HepG2 (cell line): ENCODE results near the gene ANAPC2. TPM values are rescaled to one million over a fixed set of nuclear protein-coding genes. Genes with fewer than 3 reads are reported as not detected.

Experiments used
- ATAC-seq: fragments of 200-7000 bp; cut with Tn5 transposase; 3 replicates; pipeline ENCODE4 v1.9.1; 2020; ENCODE audit warnings: mild to moderate bottlenecking, moderate library complexity
- BruUV-seq: library from RNA; stranded (reverse); fragments of 400-500 nt; replicated peaks from 2 replicates; lab custom pipeline; 2021; lab: Mats Ljungman, UMichigan
- CTCF ChIA-PET: fragments of 300-600 bp; formaldehyde crosslinking; extraction: SDS; loops from one replicate; lab custom pipeline; 2021; ENCODE audit warnings: low total read pairs, inconsistent platforms, low intra/inter-chr PET ratio; lab: Yijun Ruan, JAX
- POLR2A ChIA-PET: fragments of 350-600 bp; sonication (Branson Sonifier 250); formaldehyde crosslinking; loops from one replicate; lab custom pipeline; 2020; ENCODE audit warnings: antibody characterized with exemption, inconsistent platforms; lab: Yijun Ruan, JAX
- DNase-seq: peaks from one replicate; pipeline ENCODE4 v3.0.0-alpha.2; 2015; ENCODE audit warnings: low spot score
- FAIRE-seq: peaks from 3 replicates; lab custom pipeline; 2011; peaks lifted over from hg19 to GRCh38; lab: Jason Lieb, UNC
- H2AFZ ChIP-seq: one replicate; pipeline ENCODE4 v1.6.1; 2011; ENCODE audit warnings: low read length, inconsistent platforms
- H3K27ac ChIP-seq: fragments of 300-600 bp; 3 replicates; pipeline ENCODE4 v1.8.0; 2011; ENCODE audit warnings: mixed run types, mild to moderate bottlenecking, mixed read lengths, low read length, inconsistent platforms; ENCODE audit not compliant: insufficient read depth; ENCODE audit errors: extremely low read length
- H3K27me3 ChIP-seq, 2 experiments: fragments of 200-600 bp in 1 of 2; 2 replicates in 1 of 2; 3 replicates in 1 of 2; pipeline versions ENCODE4 v1.6.0 to v1.8.0; 2011; ENCODE audit warnings: low read length in 2 of 2, mild to moderate bottlenecking in 2 of 2, moderate library complexity in 2 of 2, inconsistent platforms in 1 of 2; ENCODE audit not compliant: insufficient read depth in 2 of 2, control insufficient read depth in 1 of 2
- H3K36me3 ChIP-seq, 2 experiments: fragments of 200-600 bp in 1 of 2; replicated peaks in 1 of 2; 2 replicates in 1 of 2; 3 replicates in 1 of 2; pipeline versions ENCODE4 v1.5.1 to v1.8.0; 2011; ENCODE audit warnings: low read length in 2 of 2, inconsistent platforms in 1 of 2; ENCODE audit not compliant: insufficient read depth in 2 of 2, control insufficient read depth in 1 of 2
- H3K4me1 ChIP-seq: 2 replicates; pipeline ENCODE4 v1.5.1; 2012; ENCODE audit warnings: low read length, inconsistent platforms; ENCODE audit not compliant: insufficient read depth
- H3K4me2 ChIP-seq: 2 replicates; pipeline ENCODE4 v1.6.0; 2011; ENCODE audit warnings: low read depth, low read length, inconsistent platforms
- H3K4me3 ChIP-seq, 3 experiments: fragments of 200-600 bp in 1 of 3; sonication (generic), shearing (Covaris generic) in 1 of 3; replicated peaks in 1 of 3; 2 replicates each; pipeline ENCODE4 v1.5.1; 2011 to 2016; ENCODE audit warnings: low read length in 3 of 3, inconsistent platforms in 2 of 3, low read depth in 2 of 3, mild to moderate bottlenecking in 2 of 3, control low read depth in 1 of 3, mixed read lengths in 1 of 3; ENCODE audit not compliant: insufficient read depth in 1 of 3
- H3K79me2 ChIP-seq: one replicate; pipeline ENCODE4 v1.6.1; 2011; ENCODE audit warnings: low read length, inconsistent platforms; ENCODE audit not compliant: insufficient read depth
- H3K9ac ChIP-seq: 2 replicates; pipeline ENCODE4 v1.6.0; 2011; ENCODE audit warnings: mild to moderate bottlenecking, low read depth, low read length, inconsistent platforms; ENCODE audit not compliant: insufficient read depth
- H3K9me3 ChIP-seq: 2 replicates; pipeline ENCODE4 v1.5.1; 2012; ENCODE audit warnings: mild to moderate bottlenecking, low read length
- H4K20me1 ChIP-seq: 2 replicates; pipeline ENCODE4 v1.6.0; 2011; ENCODE audit warnings: inconsistent platforms, mild to moderate bottlenecking, low read length, moderate library complexity; ENCODE audit not compliant: insufficient read depth
- EZH2 ChIP-seq: conservative IDR thresholded peaks from 2 replicates; pipeline ENCODE4 v1.6.1; 2012; ENCODE audit warnings: mild to moderate bottlenecking, low read depth, low read length, moderate library complexity
- PPARG ChIP-seq: conservative IDR thresholded peaks from 2 replicates; pipeline ENCODE4 v1.6.1; 2016; ENCODE audit warnings: missing biosample characterization, missing genetic modification reagents
- WGBS: methylation state at CpG from one replicate; pipeline ENCODE4 v1.1.6; 2017; ENCODE audit warnings: low lambda C conversion rate; 5-methylcytosine and 5-hydroxymethylcytosine counted together
- in situ Hi-C: cut with HindIII; loops from 2 replicates; pipeline ENCODE4 v1.10.0; 2017; ENCODE audit warnings: low pct_unique_long_range_greater_than_20kb; ENCODE audit not compliant: extremely low pct_ligation_motif_present
- intact Hi-C: fragments of 100-400 bp; cut with micrococcal nuclease; formaldehyde crosslinking; loops from one replicate; pipeline ENCODE4 v1.10.0; 2022; ENCODE audit not compliant: unreplicated experiment
- polyA plus RNA-seq, 8 experiments: library from polyadenylated mRNA; depleted of rRNA in 3 of 8; stranded (reverse) in 7 of 8; unstranded in 1 of 8; fragments of >200 nt; fragmentation: Illumina TruSeq in 4 of 8; extraction: Trizol in 4 of 8; gene quantifications; 2 replicates each; pipeline versions ENCODE4 v1.2.1 to v1.2.3, GENCODE V29; 2011 to 2016; ENCODE audit warnings: low read depth in 4 of 8, missing spikeins in 1 of 8, mixed read lengths in 1 of 8; ENCODE audit not compliant: insufficient read depth in 1 of 8
- total RNA-seq, 5 experiments: library from RNA; depleted of rRNA; stranded (reverse); fragments of >200 nt; fragmentation: Illumina TruSeq; extraction: Trizol; gene quantifications; 2 replicates each; pipeline ENCODE4 v1.2.3, GENCODE V29; 2016; ENCODE audit warnings: low read depth in 1 of 5
- TF ChIP-seq, protein P1 (sequence below): sonication (generic); formaldehyde crosslinking; IDR thresholded peaks from 2 replicates; pipeline ENCODE4 v1.4.0; 2020; ENCODE audit warnings: missing genetic modification reagents, mild to moderate bottlenecking, borderline replicate concordance
- TF ChIP-seq, protein P2 (sequence below): sonication (generic); formaldehyde crosslinking; IDR thresholded peaks from 2 replicates; pipeline ENCODE4 v1.5.0; 2020; ENCODE audit warnings: missing genetic modification reagents

Gene ANAPC2
- total and polyA plus RNA-seq, 2 of the 13 experiments (the other 11 are each of a cell fraction or from before 2014, with no cell fraction given), result 12.3 to 15.4 TPM

DNA sequence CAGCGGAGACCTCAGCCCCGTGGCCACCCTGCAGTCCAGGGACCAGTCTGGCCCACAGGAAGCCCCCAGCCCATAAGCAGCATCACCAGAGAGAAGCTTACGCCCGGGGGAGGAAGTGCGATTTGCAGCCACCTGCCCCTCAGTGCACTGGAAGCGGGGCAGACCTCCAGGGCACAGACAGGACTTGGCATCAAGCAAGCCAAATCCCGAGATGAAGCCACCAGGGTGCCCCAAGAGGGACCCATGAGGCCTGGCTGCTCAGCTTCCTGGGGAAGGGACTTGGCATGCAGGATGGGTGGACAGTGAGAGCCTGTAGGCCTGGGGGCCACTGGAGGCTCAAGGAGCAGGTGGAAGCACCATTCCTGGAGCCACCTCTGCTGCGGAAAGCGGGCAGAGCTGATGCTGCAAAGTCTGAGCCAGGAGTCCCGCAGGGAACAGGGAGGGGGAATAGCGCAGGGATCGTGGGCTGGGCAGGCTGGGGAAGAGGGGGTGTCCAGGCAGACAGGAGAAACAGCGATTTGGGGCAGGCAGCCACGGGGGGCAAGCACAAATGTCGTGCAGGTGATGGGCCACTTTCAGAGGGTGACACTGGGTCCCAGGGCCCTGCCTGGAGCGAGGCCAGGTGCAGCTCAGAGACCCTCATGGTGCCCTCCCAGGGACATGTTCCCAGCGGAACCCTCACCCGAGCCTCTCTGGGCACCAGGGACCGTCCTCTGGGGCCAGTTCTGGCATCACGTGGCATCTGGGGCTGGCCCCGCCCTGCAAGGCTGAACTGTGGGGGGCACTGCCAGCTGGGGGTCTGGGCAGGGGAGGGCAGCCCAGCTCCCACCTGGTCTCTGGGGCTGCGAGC is 21.8 kb downstream of the ANAPC2 start:
- Histone ChIP-seq H3K4me3 (no peak overlapping the region), H3K9me3 (no peaks in the 10 kb centered on the region), H3K4me1 (peaks cover 9% of the 10 kb centered on the region), H3K36me3 (no peaks in the 10 kb centered on the region), H3K79me2 (no peaks in the 10 kb centered on the region), H3K9ac (no peak overlapping the region), H4K20me1 (no peaks in the 10 kb centered on the region), H3K27me3 (peaks cover 16 to 87% of the 10 kb centered on the region in 2 experiments; a peak in 3 of 5 replicates), H3K27ac (no peak overlapping the region), H3K4me2 (no peak overlapping the region), H2AFZ (no peak overlapping the region)
- no peak for FAIRE-seq
- 5% methylated on average over 9 of the region's 22 CpGs for WGBS
- in situ Hi-C loops, result no loop called here
- no TSS peak for BruUV-seq
- intact Hi-C loops, result no loop called here
- TF ChIP-seq EZH2 (peak; percentile 55; the same call in 1 of the 2 replicates), PPARG (CRISPR knock-in tag) (no peak)
- TF ChIP-seq, protein P1, sequence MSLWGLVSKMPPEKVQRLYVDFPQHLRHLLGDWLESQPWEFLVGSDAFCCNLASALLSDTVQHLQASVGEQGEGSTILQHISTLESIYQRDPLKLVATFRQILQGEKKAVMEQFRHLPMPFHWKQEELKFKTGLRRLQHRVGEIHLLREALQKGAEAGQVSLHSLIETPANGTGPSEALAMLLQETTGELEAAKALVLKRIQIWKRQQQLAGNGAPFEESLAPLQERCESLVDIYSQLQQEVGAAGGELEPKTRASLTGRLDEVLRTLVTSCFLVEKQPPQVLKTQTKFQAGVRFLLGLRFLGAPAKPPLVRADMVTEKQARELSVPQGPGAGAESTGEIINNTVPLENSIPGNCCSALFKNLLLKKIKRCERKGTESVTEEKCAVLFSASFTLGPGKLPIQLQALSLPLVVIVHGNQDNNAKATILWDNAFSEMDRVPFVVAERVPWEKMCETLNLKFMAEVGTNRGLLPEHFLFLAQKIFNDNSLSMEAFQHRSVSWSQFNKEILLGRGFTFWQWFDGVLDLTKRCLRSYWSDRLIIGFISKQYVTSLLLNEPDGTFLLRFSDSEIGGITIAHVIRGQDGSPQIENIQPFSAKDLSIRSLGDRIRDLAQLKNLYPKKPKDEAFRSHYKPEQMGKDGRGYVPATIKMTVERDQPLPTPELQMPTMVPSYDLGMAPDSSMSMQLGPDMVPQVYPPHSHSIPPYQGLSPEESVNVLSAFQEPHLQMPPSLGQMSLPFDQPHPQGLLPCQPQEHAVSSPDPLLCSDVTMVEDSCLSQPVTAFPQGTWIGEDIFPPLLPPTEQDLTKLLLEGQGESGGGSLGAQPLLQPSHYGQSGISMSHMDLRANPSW (CRISPR knock-in tag), result no peak
- TF ChIP-seq, protein P2, sequence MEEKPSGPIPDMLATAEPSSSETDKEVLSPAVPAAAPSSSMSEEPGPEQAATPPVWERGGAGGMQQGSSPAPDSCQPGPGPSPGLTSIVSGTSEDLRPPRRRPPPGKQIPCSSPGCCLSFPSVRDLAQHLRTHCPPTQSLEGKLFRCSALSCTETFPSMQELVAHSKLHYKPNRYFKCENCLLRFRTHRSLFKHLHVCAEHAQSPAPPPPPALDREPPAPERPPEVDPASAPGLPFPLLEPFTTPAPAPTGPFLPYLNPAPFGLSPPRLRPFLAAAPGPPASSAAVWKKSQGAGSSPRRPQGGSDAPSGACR (CRISPR knock-in tag), result no peak
- no peak for DNase-seq
- ATAC-seq, result no peak
- POLR2A ChIA-PET, result interaction anchor here (1.3 kb wide), 1 partner anchor 22 kb away, joined by 4 read pairs; no protein-coding TSS in a partner anchor
- CTCF ChIA-PET, result no interaction called here
